SIG-M5 treated with dmso at 0.1 percent for 504 hours (cell line): ENCODE data around the gene EDN1.
"Not testable (repeated sequence)": the region's sequence is repeated elsewhere in the genome, so short reads cannot be mapped to it uniquely, and the experiment has no call there.

Experiments
- DNase-seq: peaks from one replicate; lab custom pipeline; 2025; ENCODE audit not compliant: unreplicated experiment; lab: John Stamatoyannopoulos, UW

Gene EDN1

GRCh38 chr6:12293931-12294807 is 4.0 kb downstream of the EDN1 start:
- DNase-seq, result no peak

GRCh38 chr6:12294851-12295536 is 4.8 kb downstream of the EDN1 start:
- DNase-seq, result no peak

- DNase-seq, result no peak
Observed at GRCh38 chr6:12295558-12296254, 5.5 kb downstream of the EDN1 start.

GRCh38 chr6:12296255-12296573 is 6.1 kb downstream of the EDN1 start:
- DNase-seq, result no peak

GRCh38 chr6:12296604-12297003 is 6.4 kb downstream of the EDN1 start:
- no peak for DNase-seq

GRCh38 chr6:12297363-12298016 is 7.3 kb downstream of the EDN1 start:
- no peak for DNase-seq

- no peak for DNase-seq
Observed at GRCh38 chr6:12298017-12298978, 8.1 kb downstream of the EDN1 start.

- DNase-seq, result no peak
Observed at GRCh38 chr6:12298995-12299394, 8.8 kb downstream of the EDN1 start.

GRCh38 chr6:12301018-12301417 is 10.9 kb downstream of the EDN1 start:
- no peak for DNase-seq

- DNase-seq, result no peak
Observed at GRCh38 chr6:12304487-12304886, 14.3 kb downstream of the EDN1 start.

GRCh38 chr6:12309070-12309469 is 18.9 kb downstream of the EDN1 start:
- no peak for DNase-seq

- DNase-seq, result no peak
Observed at GRCh38 chr6:12311106-12311505, 20.9 kb downstream of the EDN1 start.

GRCh38 chr6:12312736-12313135 is 22.6 kb downstream of the EDN1 start:
- no peak for DNase-seq

GRCh38 chr6:12313306-12313991 is 23.3 kb downstream of the EDN1 start:
- DNase-seq, result no peak

- DNase-seq, result no peak
Observed at GRCh38 chr6:12313992-12314589, 23.9 kb downstream of the EDN1 start.

- DNase-seq, result no peak
Observed at GRCh38 chr6:12314751-12315150, 24.6 kb downstream of the EDN1 start.

- no peak for DNase-seq
Observed at GRCh38 chr6:12315292-12316081, 25.3 kb downstream of the EDN1 start.

GRCh38 chr6:12318749-12319148 is 28.6 kb downstream of the EDN1 start:
- no peak for DNase-seq

- not testable (repeated sequence) for DNase-seq
Observed at GRCh38 chr6:12320074-12320473, 29.9 kb downstream of the EDN1 start.
